Mucosa of gallbladder (tissue), 1 donor: ENCODE measurements around the gene TRIM26. TPM values are rescaled to one million over a fixed set of nuclear protein-coding genes. Genes with fewer than 3 reads are reported as not detected.
"Not testable (repeated sequence)": the region's sequence is repeated elsewhere in the genome, so short reads cannot be mapped to it uniquely, and the experiment has no call there.

Experiments used
- DNase-seq: peaks from one replicate; pipeline ENCODE4 v3.0.0-alpha.2; 2020; ENCODE audit warnings: low spot score
- total RNA-seq: library from RNA; stranded (reverse); gene quantifications from one replicate; pipeline ENCODE4 v1.2.1, GENCODE V29; 2021
- donor health status: DM: no; HTN: no; CAD: no.

The TRIM26 gene
- total RNA-seq, 1 donor from 2014 or later: 72.4 TPM

GRCh38 chr6:30171677-30172471 lies 41.3 kb downstream of the TRIM26 start:
- no peak for DNase-seq

- no peak for DNase-seq
Measured at GRCh38 chr6:30169658-30170614, 43.3 kb downstream of the TRIM26 start.

GRCh38 chr6:30168741-30169140 lies 44.5 kb downstream of the TRIM26 start:
- no peak for DNase-seq

- no peak for DNase-seq
Measured at GRCh38 chr6:30167101-30167500, 46.1 kb downstream of the TRIM26 start.

- not testable (repeated sequence) for DNase-seq
Measured at GRCh38 chr6:30165238-30165637, 48.0 kb downstream of the TRIM26 start.

GRCh38 chr6:30164714-30165113 lies 48.5 kb downstream of the TRIM26 start:
- DNase-seq: no peak

GRCh38 chr6:30163918-30164654 lies 49.1 kb downstream of the TRIM26 start:
- no peak for DNase-seq

- peak; percentile 82 for DNase-seq
Measured at GRCh38 chr6:30163090-30163917, 49.9 kb downstream of the TRIM26 start, which contains the start of gene TRIM15. Gene TRIM15, plus strand, starts transcription at chr6:30163546. Its CDS starts 139 bp downstream, at chr6:30163685.

- no peak for DNase-seq
Measured at GRCh38 chr6:30162265-30163089, 50.7 kb downstream of the TRIM26 start.

GRCh38 chr6:30160785-30161531 lies 52.2 kb downstream of the TRIM26 start, which contains the start of gene TRIM10:
Gene TRIM10, minus strand, starts transcription at chr6:30161211. Its CDS starts 353 bp downstream, at chr6:30160858.
- DNase-seq: no peak

- DNase-seq: no peak
Measured at GRCh38 chr6:30160008-30160784, 53.0 kb downstream of the TRIM26 start.

GRCh38 chr6:30158475-30159040 lies 54.6 kb downstream of the TRIM26 start:
- DNase-seq: no peak

- DNase-seq: no peak
Measured at GRCh38 chr6:30157999-30158398, 55.2 kb downstream of the TRIM26 start.

- DNase-seq: no peak
Measured at GRCh38 chr6:30157581-30157980, 55.6 kb downstream of the TRIM26 start.

GRCh38 chr6:30156774-30157173 lies 56.4 kb downstream of the TRIM26 start:
- no peak for DNase-seq

- DNase-seq: peak; percentile 84
Measured at GRCh38 chr6:30156262-30156599, 57.0 kb downstream of the TRIM26 start.

- no peak for DNase-seq
Measured at GRCh38 chr6:30155520-30156261, 57.5 kb downstream of the TRIM26 start.
